Endodermal cell (in vitro differentiated cells): ENCODE data around the gene ZNF580. TPM values are rescaled to one million over a fixed set of nuclear protein-coding genes. Genes with fewer than 3 reads are reported as not detected.

Experiments used
- DNase-seq: peaks from one replicate; pipeline ENCODE4 v3.0.0-alpha.2; 2017
- H3K27ac ChIP-seq: 2 replicates; pipeline ENCODE4 v1.5.1; 2013; ENCODE audit warnings: mild to moderate bottlenecking, low read depth, low read length, moderate library complexity
- H3K27me3 ChIP-seq: 2 replicates; pipeline ENCODE4 v1.6.1; 2013; ENCODE audit warnings: mild to moderate bottlenecking, low read length, moderate library complexity; ENCODE audit not compliant: insufficient read depth, control insufficient read depth, poor library complexity, severe bottlenecking
- H3K36me3 ChIP-seq: 2 replicates; pipeline ENCODE4 v1.7.0; 2013; ENCODE audit warnings: mild to moderate bottlenecking, low read length, moderate library complexity; ENCODE audit not compliant: control insufficient read depth, insufficient read depth
- H3K4me1 ChIP-seq: one replicate; pipeline ENCODE4 v1.7.0; 2013; ENCODE audit warnings: low read length; ENCODE audit not compliant: control insufficient read depth, insufficient read depth
- H3K4me3 ChIP-seq: 2 replicates; pipeline ENCODE4 v1.5.1; 2013; ENCODE audit warnings: mild to moderate bottlenecking, low read length, moderate library complexity
- H3K9ac ChIP-seq: 2 replicates; pipeline ENCODE4 v1.6.1; 2013; ENCODE audit warnings: mild to moderate bottlenecking, low read length, moderate library complexity; ENCODE audit not compliant: poor library complexity, severe bottlenecking; ENCODE audit errors: extremely low read depth
- H3K9me3 ChIP-seq: 2 replicates; pipeline ENCODE4 v1.6.1; 2013; ENCODE audit warnings: mild to moderate bottlenecking, low read length, moderate library complexity; ENCODE audit not compliant: control insufficient read depth
- H3K27ac Mint-ChIP-seq: 2 replicates; pipeline ENCODE4 v1.8.0; 2020; ENCODE audit warnings: mixed read lengths
- H3K27me3 Mint-ChIP-seq: 2 replicates; pipeline ENCODE4 v1.8.0; 2021; ENCODE audit warnings: mild to moderate bottlenecking, mixed read lengths; ENCODE audit not compliant: insufficient read depth
- H3K36me3 Mint-ChIP-seq: 2 replicates; pipeline ENCODE4 v1.8.0; 2020; ENCODE audit warnings: low read depth, mixed read lengths
- H3K4me1 Mint-ChIP-seq: 2 replicates; pipeline ENCODE4 v1.8.0; 2020; ENCODE audit warnings: mixed read lengths
- H3K4me3 Mint-ChIP-seq: 2 replicates; pipeline ENCODE4 v1.8.0; 2020; ENCODE audit warnings: mild to moderate bottlenecking, moderate library complexity, mixed read lengths
- H3K9me3 Mint-ChIP-seq: 2 replicates; pipeline ENCODE4 v1.8.0; 2020; ENCODE audit warnings: mild to moderate bottlenecking, mixed read lengths
- CTCF ChIP-seq: fragments of 200-600 bp; sonication (generic); conservative IDR thresholded peaks from 2 replicates; pipeline ENCODE4 v1.5.0; 2021; ENCODE audit warnings: antibody characterized with exemption, mild to moderate bottlenecking
- WGBS, 2 experiments: methylation state at CpG; one replicate each; pipeline versions ENCODE4 v1.1.5 to v1.1.7; 2013; ENCODE audit warnings: missing lambda C conversion rate in 2 of 2, mixed read lengths in 1 of 2; ENCODE audit not compliant: insufficient coverage in 1 of 2, insufficient read length in 1 of 2; 5-methylcytosine and 5-hydroxymethylcytosine counted together
- total RNA-seq, 2 donors: library from RNA; stranded (reverse); fragmentation: NEBNext Ultra II Directional in 1 of 2; extraction: Animal tissue kit (Norgen Biotek cat#: 25700) in 1 of 2; gene quantifications; 2 replicates in 1 of 2; 3 replicates in 1 of 2; pipeline ENCODE4 v1.2.1, GENCODE V29; 2021

Gene ZNF580
- total RNA-seq, 2 donors from 2014 or later = 27.3 to 38.6 TPM

- H3K36me3 Mint-ChIP-seq = no peaks in the 10 kb centered on the region
- Histone ChIP-seq H3K4me3 (no peak overlapping the region), H3K27ac (no peak overlapping the region), H3K27me3 (no peaks in the 10 kb centered on the region), H3K4me1 (no peaks in the 10 kb centered on the region), H3K9me3 (no peaks in the 10 kb centered on the region), H3K36me3 (peaks cover under 1% of the 10 kb centered on the region), H3K9ac (no peak overlapping the region)
- peaks cover 2% of the 10 kb centered on the region for H3K4me1 Mint-ChIP-seq
- H3K27ac Mint-ChIP-seq = no peak overlapping the region
- no peaks in the 10 kb centered on the region for H3K9me3 Mint-ChIP-seq
- no peak for DNase-seq
- no peak for TF ChIP-seq CTCF
- peaks cover 10% of the 10 kb centered on the region for H3K27me3 Mint-ChIP-seq
- H3K4me3 Mint-ChIP-seq = no peak overlapping the region
- WGBS, 2 experiments = 94 to 99% methylated on average over 9 to 11 of the region's 11 CpGs
These were observed 14.5 kb upstream of the ZNF580 start for GRCh38 chr19:55626350-55626749.

- no peaks in the 10 kb centered on the region for H3K9me3 ChIP-seq
- H3K27ac ChIP-seq = no peak overlapping the region
- H3K4me1 Mint-ChIP-seq = peaks cover 21% of the 10 kb centered on the region
- H3K4me3 ChIP-seq = no peak overlapping the region
- peak; percentile 96 for DNase-seq
- peaks cover 8% of the 10 kb centered on the region for H3K27me3 Mint-ChIP-seq
- WGBS, 2 experiments = 45 to 50% methylated on average over 2 of the region's 3 CpGs
- H3K27ac Mint-ChIP-seq = peak overlapping the region; percentile 81
- H3K27me3 ChIP-seq = no peaks in the 10 kb centered on the region
- H3K9ac ChIP-seq = no peak overlapping the region
- H3K36me3 Mint-ChIP-seq = peaks cover 2% of the 10 kb centered on the region
- H3K36me3 ChIP-seq = no peaks in the 10 kb centered on the region
- TF ChIP-seq CTCF = peak; percentile 91
- no peaks in the 10 kb centered on the region for H3K4me1 ChIP-seq
- no peak overlapping the region for H3K4me3 Mint-ChIP-seq
- no peaks in the 10 kb centered on the region for H3K9me3 Mint-ChIP-seq
These were observed 8.4 kb upstream of the ZNF580 start for GRCh38 chr19:55632463-55632834.

- H3K27ac ChIP-seq = no peak overlapping the region
- peaks cover 2% of the 10 kb centered on the region for H3K27me3 Mint-ChIP-seq
- DNase-seq = no peak
- 89 to 93% methylated on average over 8 of the region's 8 CpGs for WGBS, 2 experiments
- peaks cover 21% of the 10 kb centered on the region for H3K4me1 Mint-ChIP-seq
- H3K4me1 ChIP-seq = no peaks in the 10 kb centered on the region
- H3K36me3 ChIP-seq = peaks cover 4% of the 10 kb centered on the region
- no peak for TF ChIP-seq CTCF
- H3K9ac ChIP-seq = no peak overlapping the region
- no peak overlapping the region for H3K27ac Mint-ChIP-seq
- peaks cover 13% of the 10 kb centered on the region for H3K36me3 Mint-ChIP-seq
- H3K9me3 ChIP-seq = no peaks in the 10 kb centered on the region
- H3K4me3 ChIP-seq = peak overlapping the region; percentile 93
- no peak overlapping the region for H3K4me3 Mint-ChIP-seq
- H3K9me3 Mint-ChIP-seq = peaks cover 2% of the 10 kb centered on the region
- H3K27me3 ChIP-seq = no peaks in the 10 kb centered on the region
These were observed 6.9 kb upstream of the ZNF580 start for GRCh38 chr19:55633861-55634260.
